GM12872 (cell line): Measurements from ENCODE around the gene NFE2L2.

Experiments
- CTCF ChIP-seq: IDR thresholded peaks from 3 replicates; pipeline ENCODE4 v1.5.1; 2011; ENCODE audit warnings: low read depth, mild to moderate bottlenecking, low read length, moderate library complexity; ENCODE audit not compliant: insufficient read depth

NFE2L2 gene

GRCh38 chr2:177211576-177212105, 52.9 kb downstream of the NFE2L2 start:
- no peak for TF ChIP-seq CTCF

DNA sequence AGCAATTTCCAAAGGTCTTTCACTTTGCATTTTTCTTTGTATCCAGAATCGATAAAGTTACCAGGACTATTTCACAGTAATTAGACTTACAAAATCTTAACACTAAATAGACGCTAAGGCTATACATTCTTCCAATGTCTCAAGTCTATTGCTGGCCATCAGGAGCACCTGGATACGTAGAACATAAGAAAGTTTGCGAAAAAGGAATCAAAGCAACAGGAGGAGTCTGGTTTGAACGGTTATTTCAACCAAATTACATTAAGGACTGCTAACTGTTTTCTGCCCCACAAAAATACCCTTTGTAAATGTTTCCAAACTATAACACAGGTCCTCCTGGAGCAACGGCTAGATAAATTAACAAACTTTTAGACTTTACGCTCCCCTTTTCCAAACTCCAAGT, 53.4 kb downstream of the NFE2L2 start:
- no peak for TF ChIP-seq CTCF

- no peak for TF ChIP-seq CTCF
These were observed 57.4 kb downstream of the NFE2L2 start for GRCh38 chr2:177207101-177207500.

- no peak for TF ChIP-seq CTCF
These were observed 60.1 kb downstream of the NFE2L2 start for GRCh38 chr2:177204417-177204816.

DNA sequence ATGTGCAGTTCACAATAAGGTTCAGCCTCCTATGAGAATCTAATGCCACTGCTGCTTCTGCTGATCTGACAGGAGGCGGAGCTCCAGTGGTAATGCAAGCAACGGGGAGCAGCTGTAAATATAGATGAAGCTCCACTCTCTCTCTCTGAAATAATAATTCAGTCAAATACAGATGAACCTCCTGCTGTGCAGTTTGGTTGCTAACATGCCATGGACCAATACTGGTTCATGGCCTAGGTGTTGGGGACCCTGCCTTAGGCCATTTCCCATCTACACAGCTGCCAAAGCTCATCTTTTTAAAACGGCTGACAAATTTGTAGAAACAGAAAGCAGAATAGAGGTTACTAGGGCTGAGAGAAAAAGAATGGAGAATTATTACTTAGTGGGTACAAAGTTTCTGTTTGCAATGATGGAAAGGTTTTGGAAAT, 62.6 kb downstream of the NFE2L2 start:
- TF ChIP-seq CTCF, result no peak

DNA sequence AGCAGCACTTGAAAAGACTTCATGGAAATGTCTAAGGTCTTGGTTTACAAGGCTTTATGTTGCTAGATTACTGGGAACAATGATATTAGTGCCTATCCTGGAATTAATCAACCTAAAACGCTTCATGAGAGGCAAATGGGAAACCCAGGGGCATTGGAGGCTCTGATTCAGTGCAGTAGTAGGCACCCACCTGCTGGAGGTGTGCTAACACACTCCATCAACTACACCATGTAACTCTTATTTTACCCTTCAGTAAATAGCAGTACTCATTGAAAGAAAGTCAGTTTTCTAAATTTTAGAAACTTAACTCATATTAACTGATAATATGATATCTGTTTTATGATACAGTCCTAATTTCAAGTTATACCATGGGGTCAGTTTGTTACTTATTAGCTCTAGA, 69.3 kb downstream of the NFE2L2 start:
- TF ChIP-seq CTCF, result peak; percentile 34; the same call in 2 of the 3 replicates

GRCh38 chr2:177193240-177193639, 71.3 kb downstream of the NFE2L2 start:
- TF ChIP-seq CTCF, result no peak
